ENCODE results near the gene VDAC2. TPM values are rescaled to one million over a fixed set of nuclear protein-coding genes. Genes with fewer than 3 reads are reported as not detected.

Gene VDAC2
- total and polyA plus RNA-seq, 2 experiments from 2014 or later = 242 to 311 TPM

DNA sequence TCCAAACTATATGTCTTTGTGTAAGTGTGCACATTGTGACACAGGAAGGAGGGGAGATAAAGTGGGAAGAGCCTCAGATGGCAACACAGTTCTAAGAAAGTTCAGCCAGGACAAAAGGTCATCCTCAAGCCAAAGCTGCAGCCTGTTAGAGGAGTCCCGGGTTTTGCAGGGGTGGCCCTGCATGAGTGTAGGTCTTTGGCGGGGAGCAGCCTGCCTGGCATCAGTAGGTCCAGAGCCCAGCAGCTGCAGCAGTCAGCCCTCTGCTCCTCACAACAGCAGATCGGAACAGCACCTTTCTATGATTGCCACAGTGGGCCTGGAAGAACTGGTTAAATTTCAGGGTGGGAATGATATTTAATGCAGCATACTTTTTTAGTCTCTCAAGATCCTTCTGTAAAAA, 13.5 kb upstream of the VDAC2 start:
- no peaks in the 10 kb centered on the region for H4K20me1 ChIP-seq (replicated peaks; ENCODE audit: insufficient read depth)
- H3K27ac ChIP-seq (ENCODE audit: low read depth) = no peak overlapping the region
- no peak overlapping the region for H3K4me2 ChIP-seq
- DNase-seq (ENCODE audit: low spot score) (no peak), ATAC-seq (no peak)
- H3K27ac Mint-ChIP-seq = no peak overlapping the region
- no peaks in the 10 kb centered on the region for H3K27me3 Mint-ChIP-seq (ENCODE audit: insufficient read depth, low read depth, poor library complexity)
- H3K4me1 Mint-ChIP-seq = 0 out of 3 replicates have a peak, but pooled peaks cover 1% of the 10 kb centered on the region
- H2AFZ ChIP-seq = no peak overlapping the region
- H3K79me2 ChIP-seq (replicated peaks; ENCODE audit: insufficient read depth) = no peaks in the 10 kb centered on the region
- H3K4me1 ChIP-seq (ENCODE audit: insufficient read depth) = no peaks in the 10 kb centered on the region
- H3K36me3 Mint-ChIP-seq (ENCODE audit: low read depth) = no peaks in the 10 kb centered on the region
- TF ChIP-seq STAT1 (IDR thresholded peaks at IDR 0.05; ENCODE audit: unreplicated experiment) (no peak), POLR2AphosphoS5 (IDR thresholded peaks at IDR 0.05; ENCODE audit: low read depth) (no peak), EZH2 (IDR thresholded peaks at IDR 0.05; ENCODE audit: low read depth, unreplicated experiment) (no peak), NANOG (IDR thresholded peaks at IDR 0.05; ENCODE audit: borderline replicate concordance) (no peak), ZNF114 (CRISPR knock-in tag; IDR thresholded peaks at IDR 0.05) (no peak), JUNB (IDR thresholded peaks at IDR 0.05; ENCODE audit: unreplicated experiment) (no peak), EZH2phosphoT487 (IDR thresholded peaks at IDR 0.05; ENCODE audit: unreplicated experiment) (no peak), CREB1 (CRISPR knock-in tag; IDR thresholded peaks at IDR 0.05; ENCODE audit: low read depth) (no peak), ZNF331 (CRISPR knock-in tag; IDR thresholded peaks at IDR 0.05; ENCODE audit: low read depth) (no peak)
- TF ChIP-seq, protein P1, sequence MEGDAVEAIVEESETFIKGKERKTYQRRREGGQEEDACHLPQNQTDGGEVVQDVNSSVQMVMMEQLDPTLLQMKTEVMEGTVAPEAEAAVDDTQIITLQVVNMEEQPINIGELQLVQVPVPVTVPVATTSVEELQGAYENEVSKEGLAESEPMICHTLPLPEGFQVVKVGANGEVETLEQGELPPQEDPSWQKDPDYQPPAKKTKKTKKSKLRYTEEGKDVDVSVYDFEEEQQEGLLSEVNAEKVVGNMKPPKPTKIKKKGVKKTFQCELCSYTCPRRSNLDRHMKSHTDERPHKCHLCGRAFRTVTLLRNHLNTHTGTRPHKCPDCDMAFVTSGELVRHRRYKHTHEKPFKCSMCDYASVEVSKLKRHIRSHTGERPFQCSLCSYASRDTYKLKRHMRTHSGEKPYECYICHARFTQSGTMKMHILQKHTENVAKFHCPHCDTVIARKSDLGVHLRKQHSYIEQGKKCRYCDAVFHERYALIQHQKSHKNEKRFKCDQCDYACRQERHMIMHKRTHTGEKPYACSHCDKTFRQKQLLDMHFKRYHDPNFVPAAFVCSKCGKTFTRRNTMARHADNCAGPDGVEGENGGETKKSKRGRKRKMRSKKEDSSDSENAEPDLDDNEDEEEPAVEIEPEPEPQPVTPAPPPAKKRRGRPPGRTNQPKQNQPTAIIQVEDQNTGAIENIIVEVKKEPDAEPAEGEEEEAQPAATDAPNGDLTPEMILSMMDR (conservative IDR thresholded peaks at IDR 0.05; ENCODE audit: low read depth in 2 of 2) = no peak
- TF ChIP-seq, protein P2, sequence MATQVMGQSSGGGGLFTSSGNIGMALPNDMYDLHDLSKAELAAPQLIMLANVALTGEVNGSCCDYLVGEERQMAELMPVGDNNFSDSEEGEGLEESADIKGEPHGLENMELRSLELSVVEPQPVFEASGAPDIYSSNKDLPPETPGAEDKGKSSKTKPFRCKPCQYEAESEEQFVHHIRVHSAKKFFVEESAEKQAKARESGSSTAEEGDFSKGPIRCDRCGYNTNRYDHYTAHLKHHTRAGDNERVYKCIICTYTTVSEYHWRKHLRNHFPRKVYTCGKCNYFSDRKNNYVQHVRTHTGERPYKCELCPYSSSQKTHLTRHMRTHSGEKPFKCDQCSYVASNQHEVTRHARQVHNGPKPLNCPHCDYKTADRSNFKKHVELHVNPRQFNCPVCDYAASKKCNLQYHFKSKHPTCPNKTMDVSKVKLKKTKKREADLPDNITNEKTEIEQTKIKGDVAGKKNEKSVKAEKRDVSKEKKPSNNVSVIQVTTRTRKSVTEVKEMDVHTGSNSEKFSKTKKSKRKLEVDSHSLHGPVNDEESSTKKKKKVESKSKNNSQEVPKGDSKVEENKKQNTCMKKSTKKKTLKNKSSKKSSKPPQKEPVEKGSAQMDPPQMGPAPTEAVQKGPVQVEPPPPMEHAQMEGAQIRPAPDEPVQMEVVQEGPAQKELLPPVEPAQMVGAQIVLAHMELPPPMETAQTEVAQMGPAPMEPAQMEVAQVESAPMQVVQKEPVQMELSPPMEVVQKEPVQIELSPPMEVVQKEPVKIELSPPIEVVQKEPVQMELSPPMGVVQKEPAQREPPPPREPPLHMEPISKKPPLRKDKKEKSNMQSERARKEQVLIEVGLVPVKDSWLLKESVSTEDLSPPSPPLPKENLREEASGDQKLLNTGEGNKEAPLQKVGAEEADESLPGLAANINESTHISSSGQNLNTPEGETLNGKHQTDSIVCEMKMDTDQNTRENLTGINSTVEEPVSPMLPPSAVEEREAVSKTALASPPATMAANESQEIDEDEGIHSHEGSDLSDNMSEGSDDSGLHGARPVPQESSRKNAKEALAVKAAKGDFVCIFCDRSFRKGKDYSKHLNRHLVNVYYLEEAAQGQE (IDR thresholded peaks at IDR 0.05; ENCODE audit: unreplicated experiment) = no peak
- TF ChIP-seq, protein P3, sequence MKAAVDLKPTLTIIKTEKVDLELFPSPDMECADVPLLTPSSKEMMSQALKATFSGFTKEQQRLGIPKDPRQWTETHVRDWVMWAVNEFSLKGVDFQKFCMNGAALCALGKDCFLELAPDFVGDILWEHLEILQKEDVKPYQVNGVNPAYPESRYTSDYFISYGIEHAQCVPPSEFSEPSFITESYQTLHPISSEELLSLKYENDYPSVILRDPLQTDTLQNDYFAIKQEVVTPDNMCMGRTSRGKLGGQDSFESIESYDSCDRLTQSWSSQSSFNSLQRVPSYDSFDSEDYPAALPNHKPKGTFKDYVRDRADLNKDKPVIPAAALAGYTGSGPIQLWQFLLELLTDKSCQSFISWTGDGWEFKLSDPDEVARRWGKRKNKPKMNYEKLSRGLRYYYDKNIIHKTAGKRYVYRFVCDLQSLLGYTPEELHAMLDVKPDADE (IDR thresholded peaks at IDR 0.05) = no peak
- TF ChIP-seq, protein P4, sequence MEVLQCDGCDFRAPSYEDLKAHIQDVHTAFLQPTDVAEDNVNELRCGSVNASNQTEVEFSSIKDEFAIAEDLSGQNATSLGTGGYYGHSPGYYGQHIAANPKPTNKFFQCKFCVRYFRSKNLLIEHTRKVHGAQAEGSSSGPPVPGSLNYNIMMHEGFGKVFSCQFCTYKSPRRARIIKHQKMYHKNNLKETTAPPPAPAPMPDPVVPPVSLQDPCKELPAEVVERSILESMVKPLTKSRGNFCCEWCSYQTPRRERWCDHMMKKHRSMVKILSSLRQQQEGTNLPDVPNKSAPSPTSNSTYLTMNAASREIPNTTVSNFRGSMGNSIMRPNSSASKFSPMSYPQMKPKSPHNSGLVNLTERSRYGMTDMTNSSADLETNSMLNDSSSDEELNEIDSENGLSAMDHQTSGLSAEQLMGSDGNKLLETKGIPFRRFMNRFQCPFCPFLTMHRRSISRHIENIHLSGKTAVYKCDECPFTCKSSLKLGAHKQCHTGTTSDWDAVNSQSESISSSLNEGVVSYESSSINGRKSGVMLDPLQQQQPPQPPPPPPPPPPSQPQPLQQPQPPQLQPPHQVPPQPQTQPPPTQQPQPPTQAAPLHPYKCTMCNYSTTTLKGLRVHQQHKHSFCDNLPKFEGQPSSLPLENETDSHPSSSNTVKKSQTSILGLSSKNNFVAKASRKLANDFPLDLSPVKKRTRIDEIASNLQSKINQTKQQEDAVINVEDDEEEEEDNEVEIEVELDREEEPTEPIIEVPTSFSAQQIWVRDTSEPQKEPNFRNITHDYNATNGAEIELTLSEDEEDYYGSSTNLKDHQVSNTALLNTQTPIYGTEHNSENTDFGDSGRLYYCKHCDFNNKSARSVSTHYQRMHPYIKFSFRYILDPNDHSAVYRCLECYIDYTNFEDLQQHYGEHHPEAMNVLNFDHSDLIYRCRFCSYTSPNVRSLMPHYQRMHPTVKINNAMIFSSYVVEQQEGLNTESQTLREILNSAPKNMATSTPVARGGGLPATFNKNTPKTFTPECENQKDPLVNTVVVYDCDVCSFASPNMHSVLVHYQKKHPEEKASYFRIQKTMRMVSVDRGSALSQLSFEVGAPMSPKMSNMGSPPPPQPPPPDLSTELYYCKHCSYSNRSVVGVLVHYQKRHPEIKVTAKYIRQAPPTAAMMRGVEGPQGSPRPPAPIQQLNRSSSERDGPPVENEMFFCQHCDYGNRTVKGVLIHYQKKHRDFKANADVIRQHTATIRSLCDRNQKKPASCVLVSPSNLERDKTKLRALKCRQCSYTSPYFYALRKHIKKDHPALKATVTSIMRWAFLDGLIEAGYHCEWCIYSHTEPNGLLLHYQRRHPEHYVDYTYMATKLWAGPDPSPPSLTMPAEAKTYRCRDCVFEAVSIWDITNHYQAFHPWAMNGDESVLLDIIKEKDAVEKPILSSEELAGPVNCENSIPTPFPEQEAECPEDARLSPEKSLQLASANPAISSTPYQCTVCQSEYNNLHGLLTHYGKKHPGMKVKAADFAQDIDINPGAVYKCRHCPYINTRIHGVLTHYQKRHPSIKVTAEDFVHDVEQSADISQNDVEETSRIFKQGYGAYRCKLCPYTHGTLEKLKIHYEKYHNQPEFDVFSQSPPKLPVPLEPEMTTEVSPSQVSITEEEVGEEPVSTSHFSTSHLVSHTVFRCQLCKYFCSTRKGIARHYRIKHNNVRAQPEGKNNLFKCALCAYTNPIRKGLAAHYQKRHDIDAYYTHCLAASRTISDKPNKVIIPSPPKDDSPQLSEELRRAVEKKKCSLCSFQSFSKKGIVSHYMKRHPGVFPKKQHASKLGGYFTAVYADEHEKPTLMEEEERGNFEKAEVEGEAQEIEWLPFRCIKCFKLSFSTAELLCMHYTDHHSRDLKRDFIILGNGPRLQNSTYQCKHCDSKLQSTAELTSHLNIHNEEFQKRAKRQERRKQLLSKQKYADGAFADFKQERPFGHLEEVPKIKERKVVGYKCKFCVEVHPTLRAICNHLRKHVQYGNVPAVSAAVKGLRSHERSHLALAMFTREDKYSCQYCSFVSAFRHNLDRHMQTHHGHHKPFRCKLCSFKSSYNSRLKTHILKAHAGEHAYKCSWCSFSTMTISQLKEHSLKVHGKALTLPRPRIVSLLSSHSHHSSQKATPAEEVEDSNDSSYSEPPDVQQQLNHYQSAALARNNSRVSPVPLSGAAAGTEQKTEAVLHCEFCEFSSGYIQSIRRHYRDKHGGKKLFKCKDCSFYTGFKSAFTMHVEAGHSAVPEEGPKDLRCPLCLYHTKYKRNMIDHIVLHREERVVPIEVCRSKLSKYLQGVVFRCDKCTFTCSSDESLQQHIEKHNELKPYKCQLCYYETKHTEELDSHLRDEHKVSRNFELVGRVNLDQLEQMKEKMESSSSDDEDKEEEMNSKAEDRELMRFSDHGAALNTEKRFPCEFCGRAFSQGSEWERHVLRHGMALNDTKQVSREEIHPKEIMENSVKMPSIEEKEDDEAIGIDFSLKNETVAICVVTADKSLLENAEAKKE (CRISPR knock-in tag; IDR thresholded peaks at IDR 0.05) = no peak
- no peaks in the 10 kb centered on the region for H3K9me3 Mint-ChIP-seq
- H3K4me3 ChIP-seq = no peak overlapping the region
- no peaks in the 10 kb centered on the region for H3K36me3 ChIP-seq (ENCODE audit: insufficient read depth)
- no peak overlapping the region for H3K4me3 Mint-ChIP-seq
- H3K9me2 ChIP-seq (ENCODE audit: insufficient read depth) = 0 out of 2 replicates have a peak, but pooled peaks cover 6% of the 10 kb centered on the region
- H3F3A ChIP-seq (replicated peaks; ENCODE audit: low read depth) = no peaks in the 10 kb centered on the region
- H3K27me3 ChIP-seq (ENCODE audit: insufficient read depth) = no peaks in the 10 kb centered on the region

All from GM23338 (cell line).